Neutrophil (primary cell): ENCODE data around the gene NUDT9.
"Not testable (repeated sequence)": the region's sequence is repeated elsewhere in the genome, so short reads cannot be mapped to it uniquely, and the experiment has no call there.

Experiments used
- H3K27ac ChIP-seq: fragments of 200-600 bp; sonication (generic); 2 replicates; pipeline ENCODE4 v1.5.1; 2016; ENCODE audit warnings: mild to moderate bottlenecking, moderate library complexity
- H3K27me3 ChIP-seq: fragments of 200-600 bp; sonication (generic); 2 replicates; pipeline ENCODE4 v1.6.0; 2016; ENCODE audit warnings: mild to moderate bottlenecking
- H3K36me3 ChIP-seq: fragments of 200-600 bp; sonication (generic); 2 replicates; pipeline ENCODE4 v1.5.1; 2017
- H3K4me1 ChIP-seq, 2 experiments: fragments of 200-600 bp in 1 of 2; sonication (generic) in 1 of 2; 1 replicate in 1 of 2; 2 replicates in 1 of 2; pipeline versions ENCODE4 v1.5.1 to v1.6.1; 2013 to 2016; ENCODE audit warnings: low read depth in 1 of 2, low read length in 1 of 2, mild to moderate bottlenecking in 1 of 2, moderate library complexity in 1 of 2; ENCODE audit not compliant: control insufficient read depth in 1 of 2, insufficient read depth in 1 of 2
- H3K4me3 ChIP-seq, 2 experiments: fragments of 200-600 bp in 1 of 2; sonication (generic) in 1 of 2; 1 replicate in 1 of 2; 2 replicates in 1 of 2; pipeline ENCODE4 v1.5.1; 2013 to 2016; ENCODE audit warnings: low read depth in 1 of 2, low read length in 1 of 2, mild to moderate bottlenecking in 1 of 2, moderate library complexity in 1 of 2
- H3K9me3 ChIP-seq: fragments of 200-600 bp; sonication (generic); 2 replicates; pipeline ENCODE4 v1.5.1; 2016
- TF ChIP-seq, protein P1 (sequence below): fragments of 200-600 bp; sonication (generic); IDR thresholded peaks from 2 replicates; pipeline ENCODE4 v1.5.1; 2016; ENCODE audit warnings: antibody characterized with exemption

The NUDT9 gene

GRCh38 chr4:87476934-87477333, 54.6 kb downstream of the NUDT9 start:
- Histone ChIP-seq H3K27ac (no peak overlapping the region), H3K36me3 (no peaks in the 10 kb centered on the region), H3K4me3 (no peak overlapping the region), H3K9me3 (no peaks in the 10 kb centered on the region), H3K27me3 (no peaks in the 10 kb centered on the region), H3K4me1 (no peaks in the 10 kb centered on the region)
- TF ChIP-seq, protein P1, sequence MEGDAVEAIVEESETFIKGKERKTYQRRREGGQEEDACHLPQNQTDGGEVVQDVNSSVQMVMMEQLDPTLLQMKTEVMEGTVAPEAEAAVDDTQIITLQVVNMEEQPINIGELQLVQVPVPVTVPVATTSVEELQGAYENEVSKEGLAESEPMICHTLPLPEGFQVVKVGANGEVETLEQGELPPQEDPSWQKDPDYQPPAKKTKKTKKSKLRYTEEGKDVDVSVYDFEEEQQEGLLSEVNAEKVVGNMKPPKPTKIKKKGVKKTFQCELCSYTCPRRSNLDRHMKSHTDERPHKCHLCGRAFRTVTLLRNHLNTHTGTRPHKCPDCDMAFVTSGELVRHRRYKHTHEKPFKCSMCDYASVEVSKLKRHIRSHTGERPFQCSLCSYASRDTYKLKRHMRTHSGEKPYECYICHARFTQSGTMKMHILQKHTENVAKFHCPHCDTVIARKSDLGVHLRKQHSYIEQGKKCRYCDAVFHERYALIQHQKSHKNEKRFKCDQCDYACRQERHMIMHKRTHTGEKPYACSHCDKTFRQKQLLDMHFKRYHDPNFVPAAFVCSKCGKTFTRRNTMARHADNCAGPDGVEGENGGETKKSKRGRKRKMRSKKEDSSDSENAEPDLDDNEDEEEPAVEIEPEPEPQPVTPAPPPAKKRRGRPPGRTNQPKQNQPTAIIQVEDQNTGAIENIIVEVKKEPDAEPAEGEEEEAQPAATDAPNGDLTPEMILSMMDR, result no peak

DNA sequence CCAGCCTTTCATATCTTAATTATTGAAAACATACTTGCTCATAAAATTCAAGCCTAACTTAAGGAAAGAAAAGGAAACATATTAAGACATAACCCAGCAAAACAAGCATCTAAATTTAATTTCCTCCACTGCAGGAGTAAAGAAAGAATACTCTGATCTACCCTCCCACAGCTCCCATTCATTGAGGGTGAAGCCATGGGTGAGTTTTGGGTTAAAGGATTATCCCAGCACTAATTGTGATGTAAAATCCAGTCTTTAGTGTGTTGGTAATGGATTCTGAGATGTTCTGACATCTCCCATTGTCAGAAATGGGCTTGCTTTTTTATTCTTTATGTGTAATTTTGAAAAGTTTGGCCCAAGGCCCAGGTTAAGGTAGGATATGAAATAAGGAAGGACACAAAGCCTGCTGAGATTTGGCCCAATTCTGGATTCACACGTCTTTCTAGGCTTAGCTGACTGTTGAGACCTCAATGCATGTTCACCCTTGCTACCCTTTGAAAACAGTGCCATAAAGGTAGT, 56.4 kb downstream of the NUDT9 start:
- no peaks in the 10 kb centered on the region for H3K36me3 ChIP-seq
- H3K27me3 ChIP-seq, result no peaks in the 10 kb centered on the region
- TF ChIP-seq, protein P1, result no peak
- no peak overlapping the region for H3K4me3 ChIP-seq
- H3K27ac ChIP-seq, result no peak overlapping the region
- H3K4me1 ChIP-seq, result no peaks in the 10 kb centered on the region
- no peaks in the 10 kb centered on the region for H3K9me3 ChIP-seq

GRCh38 chr4:87481377-87481776, 59.0 kb downstream of the NUDT9 start:
- Histone ChIP-seq H3K27me3 (no peaks in the 10 kb centered on the region), H3K27ac (no peak overlapping the region), H3K4me3 (no peak overlapping the region), H3K4me1 (no peaks in the 10 kb centered on the region), H3K36me3 (no peaks in the 10 kb centered on the region), H3K9me3 (no peaks in the 10 kb centered on the region)
- TF ChIP-seq, protein P1, result no peak

DNA sequence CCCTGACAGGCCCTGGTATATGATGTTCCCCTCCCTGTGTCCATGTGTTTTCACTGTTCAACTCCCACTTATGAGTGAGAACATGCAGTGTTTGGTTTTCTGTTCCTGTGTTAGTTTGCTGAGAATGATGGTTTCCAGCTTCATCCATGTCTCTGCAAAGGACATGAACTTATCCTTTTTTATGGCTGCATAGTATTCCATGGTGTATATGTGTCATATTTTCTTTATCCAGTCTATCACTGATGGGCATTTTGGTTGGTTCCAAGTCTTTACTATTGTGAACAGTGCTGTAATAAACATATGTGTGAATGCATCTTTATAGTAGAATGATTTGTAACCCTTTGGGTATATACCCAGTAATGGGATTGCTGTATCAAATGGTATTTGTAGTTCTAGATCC, 60.9 kb downstream of the NUDT9 start:
- H3K27me3 ChIP-seq, H3K4me1 ChIP-seq, H3K27ac ChIP-seq, H3K4me3 ChIP-seq, H3K9me3 ChIP-seq, H3K36me3 ChIP-seq: not testable (repeated sequence)

GRCh38 chr4:87488666-87489065, 66.3 kb downstream of the NUDT9 start:
- H3K27me3 ChIP-seq, H3K36me3 ChIP-seq, H3K27ac ChIP-seq, H3K9me3 ChIP-seq, H3K4me3 ChIP-seq, H3K4me1 ChIP-seq: not testable (repeated sequence)

DNA sequence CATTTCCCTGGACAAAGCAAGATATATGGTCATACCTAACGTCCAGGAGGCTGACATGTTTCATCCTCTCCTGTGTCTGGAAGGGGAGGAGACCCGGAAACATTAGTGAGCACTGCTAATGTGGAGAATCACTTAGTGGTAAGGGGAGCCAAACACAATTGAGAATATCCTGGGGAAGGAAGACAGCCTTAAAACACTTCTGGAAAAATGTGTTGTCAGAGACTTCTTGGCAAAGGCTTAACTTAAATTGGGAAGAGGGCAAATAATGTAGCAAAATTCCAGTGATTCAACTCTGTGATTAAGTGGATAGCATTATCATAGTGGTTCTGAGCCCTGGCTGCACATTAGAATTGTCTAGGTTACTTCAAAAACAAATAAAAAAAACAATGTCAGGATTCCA, 67.3 kb downstream of the NUDT9 start:
- no peaks in the 10 kb centered on the region for H3K27me3 ChIP-seq
- H3K36me3 ChIP-seq, result no peaks in the 10 kb centered on the region
- no peaks in the 10 kb centered on the region for H3K4me1 ChIP-seq
- no peak overlapping the region for H3K4me3 ChIP-seq
- no peaks in the 10 kb centered on the region for H3K9me3 ChIP-seq
- TF ChIP-seq, protein P1, result no peak
- H3K27ac ChIP-seq, result no peak overlapping the region
